ENCODE results near the gene GRIK3. TPM values are rescaled to one million over a fixed set of nuclear protein-coding genes. Genes with fewer than 3 reads are reported as not detected.

The GRIK3 gene
- total RNA-seq, 3 donors from 2014 or later (not counting 1 experiment from before 2014, with no cell fraction given) = not detected

DNA sequence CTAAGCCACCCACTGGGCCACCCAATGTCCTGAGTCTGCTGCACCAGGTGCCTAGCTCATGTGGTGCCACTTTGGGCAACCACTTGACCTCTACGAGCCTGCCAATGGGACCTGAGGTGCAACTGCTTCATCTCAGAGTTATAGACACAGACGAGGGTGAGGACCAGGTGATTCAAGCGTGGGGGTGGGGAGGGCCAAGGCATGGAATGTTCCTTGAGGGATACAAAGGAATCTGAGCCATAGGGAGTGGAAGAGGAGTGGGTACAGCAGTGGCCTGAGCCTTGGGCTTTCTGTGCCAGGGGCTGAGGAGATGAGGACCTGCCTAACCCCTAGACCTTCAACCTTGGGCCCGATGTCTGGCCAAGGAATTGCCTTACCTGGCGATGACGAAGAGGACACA lies 209.1 kb downstream of the GRIK3 start:
- H3K36me3 Mint-ChIP-seq = no peaks in the 10 kb centered on the region
- H3K4me1 ChIP-seq (ENCODE audit: control insufficient read depth, insufficient read depth, low read length) = no peaks in the 10 kb centered on the region
- 77% methylated on average over 6 of the region's 6 CpGs for WGBS (ENCODE audit: insufficient coverage)
- H3K4me3 ChIP-seq (ENCODE audit: low read length) = no peak overlapping the region
- no peak overlapping the region for H3K27ac ChIP-seq (ENCODE audit: low read length)
- TF ChIP-seq, protein P1, sequence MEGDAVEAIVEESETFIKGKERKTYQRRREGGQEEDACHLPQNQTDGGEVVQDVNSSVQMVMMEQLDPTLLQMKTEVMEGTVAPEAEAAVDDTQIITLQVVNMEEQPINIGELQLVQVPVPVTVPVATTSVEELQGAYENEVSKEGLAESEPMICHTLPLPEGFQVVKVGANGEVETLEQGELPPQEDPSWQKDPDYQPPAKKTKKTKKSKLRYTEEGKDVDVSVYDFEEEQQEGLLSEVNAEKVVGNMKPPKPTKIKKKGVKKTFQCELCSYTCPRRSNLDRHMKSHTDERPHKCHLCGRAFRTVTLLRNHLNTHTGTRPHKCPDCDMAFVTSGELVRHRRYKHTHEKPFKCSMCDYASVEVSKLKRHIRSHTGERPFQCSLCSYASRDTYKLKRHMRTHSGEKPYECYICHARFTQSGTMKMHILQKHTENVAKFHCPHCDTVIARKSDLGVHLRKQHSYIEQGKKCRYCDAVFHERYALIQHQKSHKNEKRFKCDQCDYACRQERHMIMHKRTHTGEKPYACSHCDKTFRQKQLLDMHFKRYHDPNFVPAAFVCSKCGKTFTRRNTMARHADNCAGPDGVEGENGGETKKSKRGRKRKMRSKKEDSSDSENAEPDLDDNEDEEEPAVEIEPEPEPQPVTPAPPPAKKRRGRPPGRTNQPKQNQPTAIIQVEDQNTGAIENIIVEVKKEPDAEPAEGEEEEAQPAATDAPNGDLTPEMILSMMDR (IDR thresholded peaks at IDR 0.05) = no peak
- ATAC-seq (no peak), DNase-seq (no peak)
- peaks cover 9 to 25% of the 10 kb centered on the region in 2 donors for H3K27me3 Mint-ChIP-seq (ENCODE audit: low read depth in 2 of 2)
- no peaks in the 10 kb centered on the region for H3K36me3 ChIP-seq (ENCODE audit: control insufficient read depth, insufficient read depth, low read length)
- no peaks in the 10 kb centered on the region for H3K27me3 ChIP-seq (ENCODE audit: control insufficient read depth, insufficient read depth, low read length)
- no peaks in the 10 kb centered on the region for H3K9me3 ChIP-seq (ENCODE audit: control insufficient read depth, insufficient read depth, low read length)
- intact Hi-C loops (cut with micrococcal nuclease) = no loop called here
- no peak overlapping the region for H3K27ac Mint-ChIP-seq
- H3K4me1 Mint-ChIP-seq = peaks cover 6 to 7% of the 10 kb centered on the region in 2 donors
- H3K4me3 Mint-ChIP-seq = no peak overlapping the region
- no peaks in the 10 kb centered on the region for H3K9me3 Mint-ChIP-seq

- no peak overlapping the region for H3K4me3 ChIP-seq (ENCODE audit: low read length)
- H3K27me3 Mint-ChIP-seq (ENCODE audit: low read depth in 2 of 2) = peaks cover 9 to 31% of the 10 kb centered on the region in 2 donors
- H3K4me1 ChIP-seq (ENCODE audit: control insufficient read depth, insufficient read depth, low read length) = no peaks in the 10 kb centered on the region
- no peaks in the 10 kb centered on the region for H3K36me3 Mint-ChIP-seq
- no peak for DNase-seq
- no peaks in the 10 kb centered on the region for H3K27me3 ChIP-seq (ENCODE audit: control insufficient read depth, insufficient read depth, low read length)
- no peaks in the 10 kb centered on the region for H3K9me3 Mint-ChIP-seq
- no peak overlapping the region for H3K27ac Mint-ChIP-seq
- TF ChIP-seq, protein P1 (IDR thresholded peaks at IDR 0.05) = no peak
- peaks cover 6 to 7% of the 10 kb centered on the region in 2 donors for H3K4me1 Mint-ChIP-seq
- 36% methylated on average over 12 of the region's 12 CpGs for WGBS (ENCODE audit: insufficient coverage)
- H3K9me3 ChIP-seq (ENCODE audit: control insufficient read depth, insufficient read depth, low read length) = no peaks in the 10 kb centered on the region
- no peaks in the 10 kb centered on the region for H3K36me3 ChIP-seq (ENCODE audit: control insufficient read depth, insufficient read depth, low read length)
- no peak overlapping the region for H3K27ac ChIP-seq (ENCODE audit: low read length)
- no peak overlapping the region for H3K4me3 Mint-ChIP-seq
- intact Hi-C loops (cut with micrococcal nuclease) = no loop called here
- ATAC-seq = no peak
These were observed 209.9 kb downstream of the GRIK3 start for GRCh38 chr1:36824390-36824861.

- H3K27ac Mint-ChIP-seq = no peak overlapping the region
- H3K36me3 Mint-ChIP-seq = no peaks in the 10 kb centered on the region
- no peak overlapping the region for H3K4me3 Mint-ChIP-seq
- H3K9me3 Mint-ChIP-seq = no peaks in the 10 kb centered on the region
- Histone ChIP-seq H3K27me3 (ENCODE audit: control insufficient read depth, insufficient read depth, low read length) (no peaks in the 10 kb centered on the region), H3K9me3 (ENCODE audit: control insufficient read depth, insufficient read depth, low read length) (no peaks in the 10 kb centered on the region), H3K4me3 (ENCODE audit: low read length) (no peak overlapping the region), H3K4me1 (ENCODE audit: control insufficient read depth, insufficient read depth, low read length) (no peaks in the 10 kb centered on the region), H3K36me3 (ENCODE audit: control insufficient read depth, insufficient read depth, low read length) (no peaks in the 10 kb centered on the region), H3K27ac (ENCODE audit: low read length) (no peak overlapping the region)
- no peak for DNase-seq
- H3K4me1 Mint-ChIP-seq = peaks cover 6 to 7% of the 10 kb centered on the region in 2 donors
- peaks cover 9 to 31% of the 10 kb centered on the region in 2 donors for H3K27me3 Mint-ChIP-seq (ENCODE audit: low read depth in 2 of 2)
- intact Hi-C loops (cut with micrococcal nuclease) = no loop called here
- TF ChIP-seq, protein P1 (IDR thresholded peaks at IDR 0.05) = no peak
- WGBS (ENCODE audit: insufficient coverage) = 55% methylated on average over 2 of the region's 2 CpGs
- ATAC-seq = no peak
These were observed 211.7 kb downstream of the GRIK3 start for GRCh38 chr1:36822648-36823047.

DNA sequence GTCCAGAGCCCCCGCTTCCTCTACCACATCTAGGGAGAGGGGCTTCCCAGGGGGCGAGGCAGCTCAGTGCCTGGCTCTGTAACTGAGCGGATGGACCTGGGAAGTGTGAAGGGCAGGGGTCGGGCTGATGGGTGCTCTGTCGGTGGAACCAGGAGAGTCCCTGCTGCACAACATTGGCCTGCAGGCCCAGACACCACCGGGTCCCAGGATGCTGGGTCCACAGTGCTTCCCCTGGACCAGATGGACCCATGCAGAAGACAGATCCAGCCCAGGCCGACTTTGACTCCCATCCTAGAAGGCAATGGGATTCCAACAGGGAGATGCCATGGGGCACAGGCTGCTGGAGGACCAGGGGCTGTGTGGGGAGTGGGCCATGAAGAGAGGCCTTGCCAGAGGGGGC lies 212.9 kb downstream of the GRIK3 start:
- peaks cover 6 to 7% of the 10 kb centered on the region in 2 donors for H3K4me1 Mint-ChIP-seq
- H3K36me3 ChIP-seq (ENCODE audit: control insufficient read depth, insufficient read depth, low read length) = no peaks in the 10 kb centered on the region
- DNase-seq (no peak), ATAC-seq (no peak)
- no peaks in the 10 kb centered on the region for H3K27me3 ChIP-seq (ENCODE audit: control insufficient read depth, insufficient read depth, low read length)
- H3K27ac Mint-ChIP-seq = no peak overlapping the region
- no peaks in the 10 kb centered on the region for H3K9me3 Mint-ChIP-seq
- peaks cover 2 to 31% of the 10 kb centered on the region in 2 donors for H3K27me3 Mint-ChIP-seq (ENCODE audit: low read depth in 2 of 2)
- no peaks in the 10 kb centered on the region for H3K36me3 Mint-ChIP-seq
- TF ChIP-seq, protein P1 (IDR thresholded peaks at IDR 0.05) = no peak
- no peak overlapping the region for H3K4me3 ChIP-seq (ENCODE audit: low read length)
- H3K27ac ChIP-seq (ENCODE audit: low read length) = no peak overlapping the region
- H3K4me1 ChIP-seq (ENCODE audit: control insufficient read depth, insufficient read depth, low read length) = no peaks in the 10 kb centered on the region
- H3K4me3 Mint-ChIP-seq = no peak overlapping the region
- WGBS (ENCODE audit: insufficient coverage) = 85% methylated on average over 7 of the region's 7 CpGs
- intact Hi-C loops (cut with micrococcal nuclease) = no loop called here
- no peaks in the 10 kb centered on the region for H3K9me3 ChIP-seq (ENCODE audit: control insufficient read depth, insufficient read depth, low read length)
